Duodenal mucosa (tissue), 2 donors: Measurements from ENCODE around the gene DIP2C.
"Not testable (repeated sequence)": the region's sequence is repeated elsewhere in the genome, so short reads cannot be mapped to it uniquely, and the experiment has no call there.

Experiments used
- H3K27ac ChIP-seq: one replicate; pipeline ENCODE4 v1.7.0; 2013; ENCODE audit warnings: low read depth, low read length
- H3K27me3 ChIP-seq, 2 donors: one replicate each; pipeline ENCODE4 v1.7.0; 2013; ENCODE audit warnings: low read length in 2 of 2, control low read depth in 1 of 2; ENCODE audit not compliant: insufficient read depth in 2 of 2, control insufficient read depth in 1 of 2
- H3K36me3 ChIP-seq, 2 donors: one replicate each; pipeline ENCODE4 v1.7.0; 2013; ENCODE audit warnings: low read length in 2 of 2, control low read depth in 1 of 2; ENCODE audit not compliant: insufficient read depth in 2 of 2, control insufficient read depth in 1 of 2
- H3K4me1 ChIP-seq, 2 donors: one replicate each; pipeline ENCODE4 v1.7.0; 2013; ENCODE audit warnings: low read length in 2 of 2, control low read depth in 1 of 2; ENCODE audit not compliant: insufficient read depth in 2 of 2, control insufficient read depth in 1 of 2
- H3K4me3 ChIP-seq, 2 donors: one replicate each; pipeline ENCODE4 v1.7.0; 2013; ENCODE audit warnings: low read length in 2 of 2, low read depth in 1 of 2
- H3K9ac ChIP-seq, 2 donors: one replicate each; pipeline ENCODE4 v1.7.0; 2013; ENCODE audit warnings: low read length in 2 of 2, low read depth in 1 of 2
- H3K9me3 ChIP-seq, 2 donors: one replicate each; pipeline ENCODE4 v1.7.0; 2013; ENCODE audit warnings: low read length in 2 of 2, control low read depth in 1 of 2; ENCODE audit not compliant: control insufficient read depth in 1 of 2

Gene DIP2C

DNA sequence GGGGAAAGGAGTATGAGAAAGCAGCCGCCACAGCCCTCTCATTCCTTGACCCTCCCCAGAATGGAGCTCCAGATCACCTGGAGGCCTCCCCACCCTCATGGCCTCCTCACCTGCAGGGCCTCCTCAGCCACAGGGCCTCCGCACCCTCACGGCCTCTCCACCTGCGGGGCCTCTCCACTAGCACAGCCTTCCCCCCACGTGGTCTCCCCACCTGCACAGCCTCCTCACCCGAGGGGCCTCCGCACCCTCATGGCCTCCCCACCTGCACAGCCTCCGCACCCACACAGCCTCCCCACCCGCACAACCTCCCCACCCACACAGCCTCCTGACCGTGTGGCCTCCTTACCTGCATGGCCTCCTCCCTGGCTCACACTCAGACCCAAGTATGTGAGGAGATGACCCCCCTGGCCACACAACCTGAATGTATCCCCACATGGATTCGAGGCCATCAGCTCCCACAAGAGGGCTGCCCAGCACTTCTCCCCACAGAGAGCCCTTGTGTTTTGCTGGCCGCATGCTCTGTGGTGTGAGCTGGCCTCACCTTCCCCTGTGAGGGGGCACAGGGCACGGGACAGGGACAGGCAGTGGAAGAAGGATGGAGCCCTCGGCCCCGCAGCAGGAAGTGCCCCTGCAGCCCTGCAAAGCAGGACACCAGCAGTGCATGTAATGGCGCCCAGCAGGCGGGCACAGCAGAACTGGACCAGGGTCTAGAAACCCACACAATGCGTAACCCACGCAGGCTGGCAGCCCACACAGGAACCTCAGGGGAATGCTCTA, 3.1 kb downstream of the DIP2C start:
- Histone ChIP-seq H3K27me3 (no peaks in the 10 kb centered on the region), H3K27ac (no peak overlapping the region), H3K4me3 (no peak overlapping the region), H3K9ac (no peak overlapping the region), H3K9me3 (no peaks in the 10 kb centered on the region), H3K4me1 (peaks cover 4 to 9% of the 10 kb centered on the region in 2 donors), H3K36me3 (no peaks in the 10 kb centered on the region)

- Histone ChIP-seq H3K36me3 (no peaks in the 10 kb centered on the region), H3K9ac (no peak overlapping the region), H3K4me3 (no peak overlapping the region), H3K27me3 (no peaks in the 10 kb centered on the region), H3K9me3 (no peaks in the 10 kb centered on the region), H3K4me1 (peaks cover 4 to 9% of the 10 kb centered on the region in 2 donors), H3K27ac (no peak overlapping the region)
These were observed 3.9 kb downstream of the DIP2C start for GRCh38 chr10:685613-686012.

DNA sequence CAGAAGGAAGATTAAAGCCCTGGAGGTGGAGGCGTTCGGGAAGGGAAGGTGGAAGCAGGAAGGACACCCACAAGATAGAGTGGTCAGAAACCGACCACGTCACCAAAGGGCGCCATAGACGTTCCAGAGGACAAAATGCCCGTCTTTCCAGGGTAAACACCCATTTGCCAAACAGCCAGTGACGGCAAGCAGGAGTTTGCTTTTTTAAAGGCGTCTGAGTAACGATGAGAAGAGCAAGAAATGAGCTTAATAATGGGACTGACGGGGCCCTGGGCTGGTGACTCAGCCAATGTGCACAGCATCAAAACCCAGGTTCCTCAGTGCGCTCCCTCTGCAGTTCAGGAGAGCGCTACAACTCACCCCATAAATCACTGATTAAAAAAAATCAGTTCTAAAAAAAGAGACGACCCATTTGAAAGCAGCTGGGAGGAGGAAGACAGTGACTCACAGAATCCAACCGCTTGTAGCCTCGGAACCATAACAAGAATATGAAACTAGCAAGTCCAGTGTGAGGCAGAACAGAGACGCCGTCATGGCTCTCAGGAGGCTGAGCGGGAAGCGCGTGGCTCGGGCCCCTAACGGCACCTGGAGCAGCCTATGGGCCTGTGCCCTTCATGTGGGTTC, 5.9 kb downstream of the DIP2C start:
- Histone ChIP-seq H3K27ac (no peak overlapping the region), H3K4me3 (no peak overlapping the region), H3K27me3 (no peaks in the 10 kb centered on the region), H3K9me3 (no peaks in the 10 kb centered on the region), H3K4me1 (peaks cover 4 to 6% of the 10 kb centered on the region in 2 donors), H3K36me3 (no peaks in the 10 kb centered on the region), H3K9ac (no peak overlapping the region)

- H3K27me3 ChIP-seq, result no peaks in the 10 kb centered on the region
- H3K9ac ChIP-seq, result no peak overlapping the region
- H3K9me3 ChIP-seq, result no peaks in the 10 kb centered on the region
- H3K4me3 ChIP-seq, result no peak overlapping the region
- H3K27ac ChIP-seq, result no peak overlapping the region
- H3K36me3 ChIP-seq, result no peaks in the 10 kb centered on the region
- peaks cover under 1% of the 10 kb centered on the region in 2 donors for H3K4me1 ChIP-seq
These were observed 6.5 kb downstream of the DIP2C start for GRCh38 chr10:682931-683447.

DNA sequence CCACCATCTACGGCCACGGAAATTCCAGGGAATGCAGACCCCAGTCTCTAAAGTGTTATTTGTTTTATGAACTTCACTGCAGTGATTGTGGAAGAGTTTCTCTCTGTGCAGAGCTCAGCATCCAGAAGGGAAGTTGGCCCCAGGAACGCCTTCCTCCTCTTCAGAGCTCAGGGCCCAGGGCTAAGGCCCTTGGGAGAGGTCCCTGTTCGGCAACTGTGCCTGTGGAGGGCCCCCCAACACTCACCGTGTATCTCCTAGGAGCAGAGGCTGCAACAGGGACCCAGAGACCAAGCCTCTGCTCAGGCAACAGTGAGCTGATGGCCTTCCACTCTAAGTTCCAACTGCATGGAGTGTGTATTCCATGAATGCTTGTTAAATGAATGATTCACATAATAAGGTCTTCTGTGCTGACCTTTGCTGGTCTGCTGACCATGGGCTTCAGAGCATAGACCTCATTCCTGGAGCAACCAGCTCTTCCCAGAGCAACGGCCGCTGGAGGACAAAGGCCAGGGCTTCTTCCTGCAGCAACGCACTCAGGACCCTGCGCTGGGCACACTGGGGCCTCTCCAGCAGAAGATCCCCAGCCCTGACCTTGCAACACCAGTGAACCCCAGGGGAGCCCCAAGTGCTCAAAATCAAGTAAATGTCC, 7.7 kb downstream of the DIP2C start:
- Histone ChIP-seq H3K4me1 (no peaks in the 10 kb centered on the region), H3K27ac (no peak overlapping the region)

DNA sequence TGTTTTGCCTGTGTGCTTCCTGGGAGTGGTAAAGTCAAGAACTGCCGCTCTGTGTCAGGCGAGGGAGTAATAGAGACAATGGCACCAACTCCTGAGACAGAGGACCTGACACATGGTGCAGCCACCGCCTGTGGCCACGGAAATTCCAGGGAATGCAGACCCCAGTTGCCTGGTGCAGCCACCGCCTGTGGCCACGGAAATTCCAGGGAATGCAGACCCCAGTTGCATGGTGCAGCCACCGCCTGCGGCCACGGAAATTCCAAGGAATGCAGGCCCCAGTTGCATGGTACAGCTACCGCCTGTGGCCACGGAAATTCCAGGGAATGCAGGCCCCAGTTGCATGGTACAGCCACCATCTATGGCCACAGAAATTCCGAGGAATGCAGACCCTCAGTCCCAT, 8.7 kb downstream of the DIP2C start:
- H3K27ac ChIP-seq, result no peak overlapping the region

More for the DNA sequence above, 7.7 kb downstream of the DIP2C start:
- H3K27me3 ChIP-seq, result no peaks in the 10 kb centered on the region
- no peaks in the 10 kb centered on the region for H3K9me3 ChIP-seq
- no peak overlapping the region for H3K4me3 ChIP-seq
- H3K36me3 ChIP-seq, result no peaks in the 10 kb centered on the region
- no peak overlapping the region for H3K9ac ChIP-seq

GRCh38 chr10:680146-680545, 9.3 kb downstream of the DIP2C start:
- Histone ChIP-seq H3K9ac (no peak overlapping the region), H3K27ac (no peak overlapping the region), H3K9me3 (no peaks in the 10 kb centered on the region), H3K4me3 (no peak overlapping the region), H3K36me3 (no peaks in the 10 kb centered on the region), H3K4me1 (no peaks in the 10 kb centered on the region), H3K27me3 (no peaks in the 10 kb centered on the region)

More for the DNA sequence above, 8.7 kb downstream of the DIP2C start:
- H3K9ac ChIP-seq, result no peak overlapping the region
- H3K27me3 ChIP-seq, result no peaks in the 10 kb centered on the region
- no peak overlapping the region for H3K4me3 ChIP-seq
- H3K9me3 ChIP-seq, result no peaks in the 10 kb centered on the region
- H3K36me3 ChIP-seq, result no peaks in the 10 kb centered on the region
- H3K4me1 ChIP-seq, result no peaks in the 10 kb centered on the region

DNA sequence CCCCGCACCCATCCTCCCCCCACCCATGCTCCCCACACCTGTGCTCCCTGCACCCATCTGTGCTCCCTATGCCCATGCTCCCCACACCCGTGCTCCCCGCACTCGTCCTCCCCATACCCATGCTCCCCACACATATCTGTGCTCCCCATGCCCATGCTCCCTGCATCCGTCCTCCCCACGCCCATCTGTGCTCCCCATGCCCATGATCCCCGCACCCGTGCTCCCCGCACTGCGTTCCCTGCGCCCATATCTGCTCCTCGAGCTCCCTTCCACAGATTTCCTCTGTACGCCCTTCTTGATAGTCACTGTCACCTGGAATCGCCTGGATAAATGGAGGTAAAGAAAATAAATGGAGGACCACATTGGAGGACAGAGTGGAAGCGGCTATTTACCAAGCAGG, 9.9 kb downstream of the DIP2C start:
- Histone ChIP-seq H3K9ac (no peak overlapping the region), H3K36me3 (no peaks in the 10 kb centered on the region), H3K27me3 (no peaks in the 10 kb centered on the region), H3K9me3 (no peaks in the 10 kb centered on the region), H3K27ac (no peak overlapping the region), H3K4me3 (no peak overlapping the region), H3K4me1 (no peaks in the 10 kb centered on the region)

DNA sequence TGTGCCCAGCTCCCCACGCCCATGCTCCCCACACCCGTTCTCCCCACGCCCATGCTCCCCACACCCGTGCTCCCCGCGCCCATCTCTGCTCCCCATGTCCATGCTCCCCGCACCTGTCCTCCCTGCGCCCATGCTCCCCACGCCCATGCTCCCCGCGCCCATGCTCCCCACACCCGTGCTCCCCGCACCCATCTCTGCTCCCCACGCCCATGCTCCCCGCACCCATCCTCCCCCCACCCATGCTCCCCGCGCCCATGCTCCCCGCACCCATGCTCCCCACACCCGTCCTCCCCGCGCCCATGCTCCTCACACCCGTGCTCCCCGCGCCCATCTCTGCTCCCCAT, 10.8 kb downstream of the DIP2C start:
- not testable (repeated sequence) for H3K36me3 ChIP-seq, H3K4me3 ChIP-seq, H3K27ac ChIP-seq, H3K9me3 ChIP-seq, H3K4me1 ChIP-seq, H3K27me3 ChIP-seq, H3K9ac ChIP-seq
